Glutamatergic neuron (in vitro differentiated cells): ENCODE results near the gene PRDM10. TPM values are rescaled to one million over a fixed set of nuclear protein-coding genes. Genes with fewer than 3 reads are reported as not detected.
"Not testable (repeated sequence)": the region's sequence is repeated elsewhere in the genome, so short reads cannot be mapped to it uniquely, and the experiment has no call there.

Experiments used
- DNase-seq: peaks from one replicate; pipeline ENCODE4 v3.0.0; 2022
- H3K27ac Mint-ChIP-seq: one replicate; pipeline ENCODE4 v1.8.0; 2020; ENCODE audit warnings: mild to moderate bottlenecking, mixed read lengths, inconsistent platforms; ENCODE audit not compliant: unreplicated experiment
- H3K27me3 Mint-ChIP-seq: one replicate; pipeline ENCODE4 v1.8.0; 2020; ENCODE audit warnings: mild to moderate bottlenecking, moderate library complexity, mixed read lengths, inconsistent platforms; ENCODE audit not compliant: unreplicated experiment
- H3K36me3 Mint-ChIP-seq: one replicate; pipeline ENCODE4 v1.8.0; 2020; ENCODE audit warnings: mild to moderate bottlenecking, mixed read lengths, inconsistent platforms; ENCODE audit not compliant: unreplicated experiment
- H3K4me1 Mint-ChIP-seq: one replicate; pipeline ENCODE4 v1.8.0; 2020; ENCODE audit warnings: mild to moderate bottlenecking, low read depth, mixed read lengths, inconsistent platforms; ENCODE audit not compliant: unreplicated experiment
- H3K4me3 Mint-ChIP-seq: one replicate; pipeline ENCODE4 v1.8.0; 2020; ENCODE audit warnings: mild to moderate bottlenecking, mixed read lengths, inconsistent platforms; ENCODE audit not compliant: unreplicated experiment
- H3K9me3 Mint-ChIP-seq: one replicate; pipeline ENCODE4 v1.8.0; 2020; ENCODE audit warnings: mild to moderate bottlenecking, moderate library complexity, mixed read lengths, inconsistent platforms; ENCODE audit not compliant: unreplicated experiment
- total RNA-seq: library from RNA; stranded (reverse); fragmentation: NEBNext Ultra II Directional; extraction: Animal tissue kit (Norgen Biotek cat#: 25700); gene quantifications from one replicate; pipeline ENCODE4 v1.2.1, GENCODE V29; 2021; ENCODE audit not compliant: unreplicated experiment
- TF ChIP-seq, protein P1 (sequence below): fragments of 200-600 bp; sonication (generic); IDR thresholded peaks from one replicate; pipeline ENCODE4 v1.5.0; 2021; ENCODE audit not compliant: partially characterized antibody, unreplicated experiment

Gene PRDM10
- total RNA-seq, 1 donor from 2014 or later, result 19.8 TPM

- Mint-ChIP-seq H3K36me3 (peaks cover 5% of the 10 kb centered on the region), H3K9me3 (no peaks in the 10 kb centered on the region), H3K4me3 (no peak overlapping the region), H3K4me1 (peaks cover 4% of the 10 kb centered on the region), H3K27me3 (no peaks in the 10 kb centered on the region), H3K27ac (no peak overlapping the region)
- TF ChIP-seq, protein P1, sequence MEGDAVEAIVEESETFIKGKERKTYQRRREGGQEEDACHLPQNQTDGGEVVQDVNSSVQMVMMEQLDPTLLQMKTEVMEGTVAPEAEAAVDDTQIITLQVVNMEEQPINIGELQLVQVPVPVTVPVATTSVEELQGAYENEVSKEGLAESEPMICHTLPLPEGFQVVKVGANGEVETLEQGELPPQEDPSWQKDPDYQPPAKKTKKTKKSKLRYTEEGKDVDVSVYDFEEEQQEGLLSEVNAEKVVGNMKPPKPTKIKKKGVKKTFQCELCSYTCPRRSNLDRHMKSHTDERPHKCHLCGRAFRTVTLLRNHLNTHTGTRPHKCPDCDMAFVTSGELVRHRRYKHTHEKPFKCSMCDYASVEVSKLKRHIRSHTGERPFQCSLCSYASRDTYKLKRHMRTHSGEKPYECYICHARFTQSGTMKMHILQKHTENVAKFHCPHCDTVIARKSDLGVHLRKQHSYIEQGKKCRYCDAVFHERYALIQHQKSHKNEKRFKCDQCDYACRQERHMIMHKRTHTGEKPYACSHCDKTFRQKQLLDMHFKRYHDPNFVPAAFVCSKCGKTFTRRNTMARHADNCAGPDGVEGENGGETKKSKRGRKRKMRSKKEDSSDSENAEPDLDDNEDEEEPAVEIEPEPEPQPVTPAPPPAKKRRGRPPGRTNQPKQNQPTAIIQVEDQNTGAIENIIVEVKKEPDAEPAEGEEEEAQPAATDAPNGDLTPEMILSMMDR, result no peak
- no peak for DNase-seq
Observed at GRCh38 chr11:129959687-129960086, 42.9 kb downstream of the PRDM10 start.

DNA sequence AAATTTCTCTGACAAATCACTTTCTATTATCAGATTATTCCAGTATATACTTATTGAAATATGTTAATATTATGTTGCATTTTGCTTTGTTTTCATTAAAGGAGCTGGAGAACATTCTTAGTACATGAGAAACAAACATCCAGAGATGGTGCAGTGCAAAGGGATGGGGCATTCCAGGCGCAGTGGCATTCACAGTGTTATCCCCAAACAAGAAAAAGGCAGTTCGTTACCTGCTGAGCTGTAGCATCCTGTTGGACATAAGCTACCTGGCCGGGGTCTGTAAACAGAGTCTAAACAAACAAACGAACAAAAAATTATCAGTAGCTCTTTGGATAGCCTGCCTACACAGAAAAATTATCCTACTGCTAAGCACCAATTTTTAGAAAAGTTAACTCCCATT, 47.4 kb downstream of the PRDM10 start:
- Mint-ChIP-seq H3K27me3 (peaks cover 1% of the 10 kb centered on the region), H3K4me1 (peaks cover 21% of the 10 kb centered on the region), H3K36me3 (peaks cover 5% of the 10 kb centered on the region), H3K9me3 (no peaks in the 10 kb centered on the region), H3K4me3 (no peak overlapping the region), H3K27ac (no peak overlapping the region)
- TF ChIP-seq, protein P1, result no peak
- no peak for DNase-seq

DNA sequence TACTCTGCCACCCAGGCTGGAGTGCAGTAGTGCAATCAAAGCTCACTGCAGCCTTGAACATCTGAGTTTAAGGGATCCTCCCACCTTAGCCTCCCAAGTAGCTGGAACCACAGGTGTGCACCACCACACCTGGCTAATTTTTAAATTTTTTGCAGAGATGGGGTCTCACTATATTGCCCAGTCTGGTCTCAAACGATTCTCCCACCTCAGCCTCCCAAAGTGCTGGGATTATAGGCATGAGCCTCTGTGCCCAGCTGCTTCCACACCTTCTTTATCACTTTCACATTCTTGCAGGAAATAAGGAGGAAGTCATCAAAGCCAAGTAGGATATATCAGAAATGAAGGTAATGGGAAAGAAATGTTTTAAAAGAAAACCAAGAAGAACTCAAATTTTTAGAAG, 47.9 kb downstream of the PRDM10 start:
- not testable (repeated sequence) for H3K36me3 Mint-ChIP-seq, H3K9me3 Mint-ChIP-seq, H3K27ac Mint-ChIP-seq, H3K27me3 Mint-ChIP-seq, DNase-seq, H3K4me3 Mint-ChIP-seq
- peaks cover 21% of the 10 kb centered on the region for H3K4me1 Mint-ChIP-seq

DNA sequence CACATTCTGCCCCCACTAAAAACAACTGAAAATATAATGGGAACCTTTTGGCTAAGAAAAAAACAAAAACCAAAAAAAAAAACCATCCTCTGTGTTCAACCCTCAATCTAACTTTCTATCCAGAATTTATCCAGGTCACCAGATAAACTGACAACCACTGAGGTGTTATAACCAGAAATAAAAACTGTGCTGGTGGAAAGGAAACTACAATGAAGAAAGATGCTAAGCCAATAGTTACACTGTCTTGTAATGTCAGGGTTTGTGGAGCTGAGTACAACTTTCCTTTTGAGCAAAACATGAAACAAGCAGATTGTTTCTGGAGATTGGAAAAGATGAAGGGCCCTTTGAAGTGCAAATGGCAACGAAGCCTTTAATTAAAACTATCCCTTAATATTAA, 50.8 kb downstream of the PRDM10 start:
- DNase-seq, result no peak
- TF ChIP-seq, protein P1, result no peak
- Mint-ChIP-seq H3K27me3 (peaks cover 1% of the 10 kb centered on the region), H3K9me3 (no peaks in the 10 kb centered on the region), H3K4me1 (peaks cover 25% of the 10 kb centered on the region), H3K27ac (peak overlapping the region; percentile 92), H3K4me3 (no peak overlapping the region), H3K36me3 (no peaks in the 10 kb centered on the region)

GRCh38 chr11:129951201-129951865, 51.3 kb downstream of the PRDM10 start:
- H3K9me3 Mint-ChIP-seq, result no peaks in the 10 kb centered on the region
- H3K4me1 Mint-ChIP-seq, result peaks cover 25% of the 10 kb centered on the region
- peak overlapping the region; percentile 92 for H3K27ac Mint-ChIP-seq
- no peak overlapping the region for H3K4me3 Mint-ChIP-seq
- DNase-seq, result no peak
- TF ChIP-seq, protein P1, result no peak
- peaks cover 4% of the 10 kb centered on the region for H3K27me3 Mint-ChIP-seq
- no peaks in the 10 kb centered on the region for H3K36me3 Mint-ChIP-seq
